GM19043 (cell line): Measurements from ENCODE around the gene SFMBT1.

ENCODE experiments used
- ATAC-seq: cut with Tn5 transposase; IDR thresholded peaks from one replicate; pipeline ENCODE4 v1.9.1; 2021; ENCODE audit warnings: low read depth; ENCODE audit not compliant: unreplicated experiment

Gene SFMBT1

GRCh38 chr3:52891615-52892081 lies 154.2 kb downstream of the SFMBT1 start:
- ATAC-seq, result no peak

DNA sequence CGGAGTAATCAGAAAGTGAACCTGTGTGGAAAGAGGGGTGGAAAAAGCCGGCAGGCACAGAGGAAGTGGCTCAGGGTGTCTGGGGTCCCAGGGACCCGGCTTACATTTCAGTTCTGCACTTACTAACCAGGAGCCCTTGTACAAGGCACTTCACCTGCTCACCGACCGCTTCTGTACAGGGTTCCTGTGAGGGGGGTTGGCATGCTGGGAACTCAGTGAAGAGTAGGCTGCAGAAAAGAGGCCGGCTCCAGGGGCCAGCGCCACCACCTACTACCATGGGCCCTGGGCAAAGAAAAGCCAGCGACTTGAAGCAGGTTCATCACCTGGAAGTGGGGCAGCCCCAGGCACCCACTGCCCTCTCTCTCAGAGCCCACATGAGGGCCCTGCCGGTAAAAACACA lies 154.7 kb downstream of the SFMBT1 start:
- no peak for ATAC-seq

- ATAC-seq, result no peak
These were observed 155.1 kb downstream of the SFMBT1 start for GRCh38 chr3:52890735-52891134.

DNA sequence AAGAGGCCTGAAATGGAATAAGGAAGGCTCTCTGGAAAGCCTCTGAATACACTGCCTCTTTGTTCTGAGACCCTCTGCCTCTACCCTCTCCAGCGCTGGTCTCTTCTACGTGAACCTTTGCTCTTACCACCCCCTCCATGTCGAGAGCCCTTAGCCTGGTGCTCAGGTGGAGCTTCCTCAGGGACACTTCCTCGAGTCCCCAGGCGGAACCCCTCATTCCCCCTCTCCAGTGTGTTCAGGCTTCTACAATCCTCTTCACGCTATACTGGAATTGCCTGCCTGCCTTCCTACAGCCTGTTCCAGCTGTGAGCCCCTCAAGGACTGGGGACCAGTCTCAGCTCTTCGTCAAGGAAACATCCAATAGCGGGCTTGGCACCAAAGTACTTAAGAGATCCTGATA lies 156.0 kb downstream of the SFMBT1 start:
- no peak for ATAC-seq

GRCh38 chr3:52887166-52887565 lies 158.7 kb downstream of the SFMBT1 start:
- ATAC-seq, result no peak

DNA sequence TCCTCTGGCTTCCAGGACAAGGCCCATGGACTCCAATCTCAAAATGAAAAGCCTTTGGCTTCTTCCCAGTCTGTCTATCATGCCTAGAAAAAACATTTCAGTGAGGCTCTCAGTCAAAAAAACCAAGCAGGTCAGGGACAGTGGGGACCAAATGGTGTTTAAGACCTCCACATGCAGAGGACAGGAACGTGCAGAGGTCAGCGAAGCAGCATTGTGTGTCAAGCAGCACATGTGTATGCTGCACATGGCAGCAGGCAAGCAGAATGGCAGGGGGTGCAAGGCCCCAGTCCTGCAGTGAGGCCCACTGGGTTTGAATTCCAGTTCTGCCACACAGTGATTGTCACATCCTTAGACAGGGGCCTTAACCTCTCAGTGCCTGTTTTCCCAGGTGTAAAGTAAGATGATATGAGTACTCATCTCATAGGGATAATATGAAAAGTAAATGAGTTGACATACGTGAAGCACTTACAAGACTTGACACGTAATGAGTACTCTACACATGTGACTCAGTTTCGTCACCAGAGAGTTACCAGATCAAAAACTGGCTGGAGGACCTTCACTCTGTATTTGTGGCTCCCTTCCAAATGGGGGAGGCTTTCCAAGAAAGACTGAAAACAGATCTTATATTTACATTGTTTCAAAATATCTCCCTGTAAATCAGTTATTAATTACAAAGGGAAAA lies 159.7 kb downstream of the SFMBT1 start:
- ATAC-seq, result no peak

DNA sequence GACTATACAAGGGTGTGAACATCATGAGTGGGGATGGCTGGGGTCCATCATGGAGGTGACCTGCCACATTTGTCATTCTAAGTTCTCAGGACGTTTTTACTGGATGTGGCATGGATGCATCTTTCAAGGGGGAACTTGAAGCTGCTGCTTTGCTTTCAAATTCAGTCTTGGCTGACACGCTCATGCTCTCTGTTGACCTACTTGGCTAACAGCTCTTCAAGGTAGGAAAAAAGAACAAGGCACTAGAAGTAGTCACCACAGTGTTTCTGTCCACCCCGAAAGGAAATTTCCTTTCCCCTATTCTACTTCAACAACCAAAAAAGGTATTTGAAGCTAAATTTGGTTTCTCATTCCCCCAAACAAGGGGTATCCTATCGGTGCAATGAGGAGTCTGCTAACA lies 163.5 kb downstream of the SFMBT1 start:
- ATAC-seq, result no peak

- ATAC-seq, result no peak
These were observed 164.0 kb downstream of the SFMBT1 start for GRCh38 chr3:52881871-52882270.

GRCh38 chr3:52880474-52880873 lies 165.4 kb downstream of the SFMBT1 start:
- ATAC-seq, result no peak

DNA sequence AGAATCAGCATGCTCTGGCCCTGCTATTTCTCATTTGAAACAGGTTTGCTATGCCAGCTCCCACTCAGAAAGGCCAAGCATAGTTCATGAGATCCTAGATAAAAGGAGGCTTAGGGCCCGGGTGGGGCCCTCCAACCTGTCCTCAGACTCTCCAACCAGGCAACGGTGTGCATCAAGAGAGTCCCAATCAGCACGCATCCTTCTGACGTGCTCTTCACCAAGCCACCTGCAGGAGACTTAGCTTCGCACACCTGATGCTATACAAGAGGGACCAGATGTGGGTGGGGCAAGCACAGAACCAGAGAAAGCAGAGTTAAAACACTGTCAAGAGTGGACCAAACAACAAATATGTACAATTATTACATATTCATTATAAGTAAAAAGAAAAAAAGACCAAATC lies 165.8 kb downstream of the SFMBT1 start:
- ATAC-seq, result no peak

- ATAC-seq, result no peak
These were observed 166.3 kb downstream of the SFMBT1 start for GRCh38 chr3:52879581-52879980.

GRCh38 chr3:52879090-52879489 lies 166.8 kb downstream of the SFMBT1 start:
- ATAC-seq, result no peak

GRCh38 chr3:52877085-52877484 lies 168.8 kb downstream of the SFMBT1 start:
- no peak for ATAC-seq

DNA sequence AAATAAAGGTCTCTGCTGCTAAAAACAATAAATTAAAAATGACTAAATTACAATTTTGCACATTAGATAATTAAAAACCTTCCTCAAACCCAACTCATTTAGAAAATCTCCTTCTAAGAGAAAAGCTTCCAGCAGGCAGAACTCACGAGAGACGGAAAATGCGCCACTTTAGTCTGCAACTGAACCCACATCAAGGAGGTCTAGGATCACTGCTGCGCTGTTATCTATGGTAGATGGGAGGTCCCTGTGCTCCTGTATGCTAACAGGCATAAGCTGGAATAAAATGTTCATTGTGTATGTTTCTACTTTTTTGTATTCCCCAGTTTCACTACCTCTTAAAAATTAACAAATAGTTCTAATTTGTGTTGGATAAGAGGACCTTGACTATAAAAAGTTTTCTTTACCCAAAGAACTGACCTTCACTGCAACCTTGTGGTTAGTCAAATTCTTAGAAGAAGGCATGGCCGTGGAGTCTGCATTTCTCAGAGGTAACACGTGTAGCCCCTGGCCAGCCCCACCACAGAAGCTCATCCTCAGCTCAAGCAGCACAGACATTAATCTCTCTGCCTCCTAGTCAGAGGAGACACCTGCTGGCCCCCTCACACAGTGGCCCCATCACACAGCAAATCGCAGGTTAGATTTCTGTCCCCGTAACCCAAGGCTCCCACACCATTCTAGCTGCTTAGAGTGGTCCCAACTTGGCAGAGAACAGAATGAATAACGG lies 170.8 kb downstream of the SFMBT1 start:
- no peak for ATAC-seq

GRCh38 chr3:52874160-52874701 lies 171.6 kb downstream of the SFMBT1 start:
- ATAC-seq, result no peak

GRCh38 chr3:52873433-52874159 lies 172.3 kb downstream of the SFMBT1 start:
- ATAC-seq, result no peak

GRCh38 chr3:52872245-52872644 lies 173.6 kb downstream of the SFMBT1 start:
- ATAC-seq, result no peak

DNA sequence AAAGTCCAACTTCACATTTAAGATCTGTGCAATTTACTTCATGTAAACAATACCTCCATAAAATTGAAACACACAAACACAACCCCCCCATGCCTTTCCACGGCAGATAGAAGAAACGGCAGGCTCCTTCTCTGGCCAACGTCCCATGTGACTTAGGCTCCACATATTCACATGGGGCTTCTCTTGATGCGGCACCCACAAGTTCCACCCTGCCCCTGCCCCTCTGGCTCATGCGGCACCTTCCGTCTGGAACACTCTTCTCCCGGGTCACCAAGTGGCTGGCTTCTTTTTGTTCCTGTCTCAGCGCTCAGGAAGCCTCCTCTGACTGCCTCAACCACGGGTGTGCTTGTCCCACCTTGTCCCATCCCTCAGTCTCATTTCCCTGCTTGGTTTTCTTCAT lies 174.1 kb downstream of the SFMBT1 start:
- no peak for ATAC-seq

- ATAC-seq, result no peak
These were observed 175.4 kb downstream of the SFMBT1 start for GRCh38 chr3:52870471-52870870.

- no peak for ATAC-seq
These were observed 179.4 kb downstream of the SFMBT1 start for GRCh38 chr3:52866427-52866826.

DNA sequence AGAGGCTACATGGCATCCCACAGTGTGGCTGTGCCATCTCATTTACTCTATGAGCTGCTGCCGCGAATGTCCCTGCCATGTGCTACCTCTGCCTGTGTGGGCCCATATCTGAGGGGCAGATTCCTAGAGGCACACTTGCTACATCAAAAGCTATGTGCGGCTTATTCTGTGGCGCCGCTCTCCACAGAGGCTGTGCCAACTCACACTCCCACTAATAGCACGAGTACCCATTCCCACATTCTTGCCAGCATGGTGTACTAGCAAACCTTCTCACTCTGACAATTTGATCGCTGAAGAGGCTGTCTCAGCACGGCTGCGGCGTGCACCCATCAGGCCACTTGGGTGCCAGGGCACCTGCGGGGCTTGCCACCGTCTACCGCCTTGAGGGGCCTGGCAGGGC lies 179.9 kb downstream of the SFMBT1 start:
- ATAC-seq, result no peak
